ENCODE measurements around the gene CKS2.
"Not testable (repeated sequence)": the region's sequence is repeated elsewhere in the genome, so short reads cannot be mapped to it uniquely, and the experiment has no call there.

CKS2 gene

GRCh38 chr9:89310475-89311345 lies at the start of gene CKS2:
CKS2 (plus strand) TSS chr9:89311195; CDS start chr9:89311293, 98 bp downstream.
- peak; percentile 93 to 100 (median 99) for DNase-seq

GRCh38 chr9:89273528-89274279 lies 37.3 kb upstream of the CKS2 start:
- DNase-seq, result no peak

GRCh38 chr9:89274838-89275237 lies 36.2 kb upstream of the CKS2 start:
- DNase-seq, result no peak

GRCh38 chr9:89276040-89276439 lies 35.0 kb upstream of the CKS2 start:
- DNase-seq, result not testable (repeated sequence)

GRCh38 chr9:89277043-89277442 lies 34.0 kb upstream of the CKS2 start:
- no peak for DNase-seq

GRCh38 chr9:89277454-89277853 lies 33.5 kb upstream of the CKS2 start:
- no peak for DNase-seq

- no peak for DNase-seq
These were observed 32.4 kb upstream of the CKS2 start for GRCh38 chr9:89278551-89278950.

- no peak for DNase-seq
These were observed 31.8 kb upstream of the CKS2 start for GRCh38 chr9:89278997-89279739.

GRCh38 chr9:89281106-89281505 lies 29.9 kb upstream of the CKS2 start:
- DNase-seq, result no peak

GRCh38 chr9:89282248-89282968 lies 28.6 kb upstream of the CKS2 start:
- not testable (repeated sequence) for DNase-seq

- no peak for DNase-seq
These were observed 26.9 kb upstream of the CKS2 start for GRCh38 chr9:89284076-89284475.

GRCh38 chr9:89291741-89292140 lies 19.3 kb upstream of the CKS2 start:
- no peak for DNase-seq

- no peak for DNase-seq
These were observed 18.0 kb upstream of the CKS2 start for GRCh38 chr9:89293014-89293413.

GRCh38 chr9:89295400-89295799 lies 15.6 kb upstream of the CKS2 start:
- DNase-seq, result no peak

- not testable (repeated sequence) for DNase-seq
These were observed 9.0 kb upstream of the CKS2 start for GRCh38 chr9:89301996-89302395.

GRCh38 chr9:89304020-89304833 lies 6.8 kb upstream of the CKS2 start:
- DNase-seq, result no peak

GRCh38 chr9:89304834-89305188 lies 6.2 kb upstream of the CKS2 start:
- DNase-seq, result no peak

- DNase-seq, result no peak
These were observed 5.1 kb upstream of the CKS2 start for GRCh38 chr9:89305868-89306267.

- DNase-seq, result no peak
These were observed 1.8 kb upstream of the CKS2 start for GRCh38 chr9:89309166-89309565.

GRCh38 chr9:89309608-89310474 lies 1.2 kb upstream of the CKS2 start:
- no peak for DNase-seq

All from C1 segment of cervical spinal cord (tissue), 14 donors.